ENCODE results near the gene LHPP.

Gene LHPP

DNA sequence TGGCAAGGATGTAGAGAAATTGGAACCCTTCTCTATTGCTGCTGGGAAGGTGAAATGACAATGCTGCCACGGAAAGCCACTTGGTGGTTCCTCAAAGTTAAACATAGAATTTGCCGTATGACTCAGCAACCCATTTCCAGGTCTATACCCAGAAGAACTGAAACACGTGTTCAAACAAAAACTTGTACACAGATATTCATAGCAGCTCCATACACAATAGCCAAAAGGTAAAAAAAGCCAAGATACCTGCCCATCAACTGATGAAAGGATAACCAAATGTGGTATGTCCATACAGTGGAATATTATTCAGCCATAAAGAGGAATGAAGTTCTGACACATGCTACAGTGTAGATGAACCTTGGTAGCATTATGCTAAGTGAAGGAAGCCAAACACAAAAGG, 39.1 kb downstream of the LHPP start:
- DNase-seq: peak; percentile 5

DNA sequence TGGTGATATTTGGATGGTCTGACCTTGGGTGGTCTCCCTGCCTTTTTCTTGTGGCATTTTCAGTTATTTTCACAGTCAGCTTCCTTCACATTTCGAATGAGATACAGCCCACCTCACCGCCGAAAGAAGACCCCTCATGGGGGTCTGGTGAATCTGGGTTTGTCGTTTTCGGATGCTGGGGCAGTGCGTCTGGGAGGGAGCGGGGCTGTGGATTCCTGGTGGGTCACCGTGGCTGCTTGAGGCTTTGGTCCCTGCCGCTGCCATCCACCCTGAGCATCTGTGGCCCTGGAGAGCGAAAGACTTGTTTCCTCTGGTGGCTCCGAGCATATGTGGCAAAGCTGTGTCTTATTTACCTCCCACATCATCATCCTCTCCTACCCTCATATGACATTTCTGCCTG, 43.1 kb downstream of the LHPP start:
- no peak for DNase-seq

DNA sequence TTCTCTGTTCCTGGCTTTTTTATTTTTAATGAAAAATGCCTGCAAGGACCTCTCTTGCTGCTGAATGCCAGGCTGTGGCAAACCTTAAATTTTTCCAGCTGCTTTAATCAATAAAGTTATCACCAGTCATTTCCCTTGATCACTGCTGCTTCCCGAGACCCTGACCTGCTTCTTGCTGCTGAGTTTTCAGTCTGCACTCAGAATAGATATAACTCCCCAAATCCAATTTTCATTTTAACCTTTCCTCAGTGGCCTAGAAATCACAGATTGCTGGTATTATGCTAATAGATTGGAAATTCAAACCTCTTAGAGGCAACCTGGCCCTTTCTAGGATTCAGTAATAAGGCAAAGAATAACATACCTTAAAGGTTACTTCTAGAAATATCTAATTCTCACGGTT, 43.7 kb downstream of the LHPP start:
- no peak for DNase-seq

DNA sequence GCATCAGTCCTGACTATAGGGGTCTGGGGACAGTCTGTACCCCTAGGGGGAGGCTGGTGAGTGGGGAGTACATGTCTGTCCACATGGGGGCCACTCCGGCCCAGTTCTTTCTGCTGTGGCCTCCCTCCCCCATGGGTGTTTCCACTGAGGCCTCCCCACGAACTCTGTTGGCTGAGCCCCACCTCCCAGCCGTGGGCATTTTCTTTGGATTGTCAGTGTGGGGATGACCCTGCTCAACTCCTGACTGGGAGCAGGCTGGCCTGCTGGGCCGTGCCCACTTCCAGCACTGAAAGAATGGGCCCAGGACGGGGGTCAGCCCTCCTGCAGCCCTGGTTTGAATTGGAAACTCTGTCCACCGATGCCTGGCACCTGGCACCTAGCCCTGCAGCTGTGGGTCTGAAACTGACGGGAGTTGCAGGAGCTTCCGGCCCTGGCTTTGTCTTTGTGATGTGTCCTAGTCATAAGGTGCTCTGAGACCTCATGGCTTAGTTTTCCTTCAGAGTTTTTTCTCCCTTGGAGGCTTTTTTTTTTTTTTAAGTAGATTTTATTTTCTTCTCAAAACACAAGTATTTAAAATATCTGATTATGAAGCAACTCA, 46.5 kb downstream of the LHPP start:
- DNase-seq: no peak

DNA sequence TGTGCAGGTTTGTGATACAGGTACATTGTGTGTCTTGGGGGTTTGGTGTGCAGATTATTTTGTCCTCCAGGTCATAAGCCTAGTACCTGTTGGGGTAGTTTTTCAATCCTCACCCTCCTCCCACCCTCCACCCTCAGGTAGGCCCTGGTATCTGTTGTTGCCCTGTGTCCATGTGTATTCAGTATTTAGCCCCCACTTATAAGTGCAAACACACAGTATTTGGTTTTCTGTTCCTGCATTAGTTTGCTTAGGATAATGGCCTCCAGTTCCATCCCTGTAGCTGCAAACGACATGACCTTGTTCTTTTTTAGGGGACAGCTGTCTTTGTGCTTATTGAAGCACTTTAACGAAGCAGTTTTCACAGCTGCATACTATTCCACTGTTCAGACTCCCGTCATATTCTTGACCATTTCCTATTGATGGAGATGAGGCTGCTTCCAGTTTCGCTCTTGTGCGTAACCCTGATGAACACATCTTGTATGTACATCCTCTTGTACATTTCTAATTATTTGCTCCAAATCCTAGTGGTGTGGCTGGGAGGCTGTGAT, 47.4 kb downstream of the LHPP start:
- no peak for DNase-seq

DNA sequence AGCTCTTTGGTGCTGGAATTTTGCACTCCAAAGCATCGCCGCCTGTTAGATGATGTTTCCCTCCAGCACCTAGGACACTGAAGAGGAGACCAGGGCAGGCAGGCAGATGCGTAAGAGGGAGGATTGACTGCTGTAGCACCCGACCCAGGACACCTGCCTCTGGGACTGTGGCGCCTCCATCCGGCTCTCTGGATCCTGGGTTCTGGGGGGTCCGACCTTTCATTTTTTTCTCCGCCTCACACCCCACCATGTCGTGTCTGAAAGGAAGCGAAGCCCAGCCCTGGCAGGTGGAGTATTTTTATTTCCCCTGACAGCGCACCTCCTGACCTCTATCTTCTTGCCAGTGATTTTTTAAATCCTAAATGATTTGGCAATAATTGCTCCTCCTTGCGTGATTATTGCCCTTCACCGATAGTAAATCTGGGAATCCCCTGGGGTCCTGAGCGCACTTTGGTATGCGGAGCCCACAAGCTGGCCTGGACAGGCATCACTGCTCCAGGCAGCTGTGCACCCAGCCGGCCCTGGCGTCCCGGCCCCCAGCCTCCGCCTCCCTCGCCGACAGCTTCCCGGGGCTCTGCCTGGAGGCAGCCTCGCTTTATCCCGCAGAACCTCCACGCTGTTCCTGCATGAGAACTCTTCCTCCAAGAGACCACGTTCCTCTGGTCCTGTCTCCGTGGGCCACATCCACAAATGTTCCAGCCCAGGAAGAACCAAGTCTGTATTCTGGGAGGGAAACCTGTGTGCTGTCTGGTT, 48.4 kb downstream of the LHPP start:
- no peak for DNase-seq

DNA sequence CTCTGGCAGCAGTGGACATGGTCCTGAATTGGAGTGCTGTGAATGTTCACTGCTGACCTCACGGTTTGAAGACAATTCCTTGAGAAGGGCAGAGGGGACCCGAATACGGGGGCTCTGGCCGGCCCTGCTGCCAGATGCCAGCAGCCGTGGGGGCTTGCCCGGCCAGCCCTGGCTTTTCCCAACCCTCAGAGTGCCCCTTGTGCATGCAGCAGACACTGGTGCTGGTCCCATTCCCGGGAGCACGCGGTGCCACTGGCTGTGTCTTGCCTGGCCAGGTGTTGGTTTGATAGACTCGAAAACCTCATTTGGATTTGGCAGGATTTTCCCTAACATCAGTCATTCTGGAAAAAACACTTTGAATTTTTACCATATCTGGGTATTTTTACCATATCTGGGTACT, 49.1 kb downstream of the LHPP start:
- no peak for DNase-seq

DNA sequence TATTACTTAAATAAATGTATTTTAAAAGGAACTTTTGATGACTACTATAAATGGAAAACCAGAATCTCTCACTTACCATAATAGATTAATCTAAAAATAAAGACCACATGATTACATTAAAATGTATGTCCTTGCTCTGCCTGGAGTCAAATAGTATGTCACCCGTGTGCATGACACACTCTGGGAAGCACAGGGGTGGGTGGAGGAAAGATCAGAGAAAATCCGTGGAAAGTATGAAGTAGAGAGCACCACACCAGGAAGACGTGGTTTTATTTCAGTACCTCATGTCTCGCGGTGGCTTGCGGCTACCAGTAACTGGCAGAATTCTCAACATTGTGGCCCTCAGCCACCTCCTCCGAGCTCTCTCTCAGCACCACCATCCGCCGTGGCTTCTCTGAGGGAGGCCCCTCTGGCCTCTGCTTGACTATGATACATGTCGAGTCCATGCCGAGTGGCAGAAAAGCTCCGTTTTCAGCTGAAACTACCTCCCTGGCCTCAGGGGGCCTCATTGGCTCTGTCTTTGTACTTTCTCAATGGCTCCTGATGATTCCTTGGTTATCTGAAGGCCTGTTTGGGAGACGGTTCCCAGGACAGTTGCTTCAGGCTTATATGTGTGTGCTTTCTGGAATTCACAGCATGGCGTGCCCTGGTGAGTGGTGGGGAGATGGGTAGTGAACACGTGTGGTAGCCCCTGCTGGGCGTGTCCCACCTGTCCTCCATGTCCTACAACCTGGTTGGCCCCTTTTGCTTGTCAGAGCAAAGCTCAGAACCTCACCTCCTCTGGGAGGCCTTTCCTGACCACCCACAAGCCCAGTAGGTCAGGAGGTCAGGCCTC, 49.8 kb downstream of the LHPP start:
- no peak for DNase-seq

DNA sequence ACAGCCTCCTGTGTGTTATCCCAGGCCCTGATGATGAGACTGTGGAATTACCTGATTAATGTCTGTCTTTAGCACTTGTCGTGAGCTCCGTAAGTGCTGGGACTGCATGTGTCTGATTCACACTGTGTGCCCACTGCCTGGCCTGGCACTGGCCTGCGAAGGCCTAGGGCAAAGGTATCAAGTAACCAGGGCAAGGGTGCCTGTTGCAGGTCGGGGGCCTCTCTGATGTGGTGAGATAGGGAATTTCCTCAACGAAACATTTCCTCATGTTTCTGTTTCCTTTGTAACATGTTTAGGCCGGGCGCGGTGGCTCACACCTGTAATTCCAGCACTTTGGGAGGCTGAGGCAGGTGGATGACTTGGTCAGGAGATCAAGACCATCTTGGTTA, 50.4 kb downstream of the LHPP start:
- no peak for DNase-seq

DNA sequence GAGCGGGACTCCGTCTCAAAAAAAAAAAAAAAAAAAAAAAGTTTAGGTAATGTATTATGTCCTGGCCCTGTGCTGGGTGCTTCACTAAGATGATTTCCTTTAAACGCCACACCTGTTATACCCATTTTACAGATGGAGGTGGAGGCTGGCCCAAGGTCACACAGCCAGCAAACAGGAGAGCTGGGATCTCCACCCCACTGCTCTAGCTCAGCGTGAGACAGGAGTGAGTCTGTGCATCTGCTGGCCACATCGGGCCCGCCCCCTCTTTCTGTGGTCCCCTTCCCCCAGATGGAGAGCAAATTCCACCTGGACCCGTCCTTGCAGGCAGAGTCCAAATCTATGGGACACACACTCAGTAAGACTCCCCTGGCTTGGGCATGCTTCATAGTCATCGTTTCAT, 51.0 kb downstream of the LHPP start:
- no peak for DNase-seq

DNA sequence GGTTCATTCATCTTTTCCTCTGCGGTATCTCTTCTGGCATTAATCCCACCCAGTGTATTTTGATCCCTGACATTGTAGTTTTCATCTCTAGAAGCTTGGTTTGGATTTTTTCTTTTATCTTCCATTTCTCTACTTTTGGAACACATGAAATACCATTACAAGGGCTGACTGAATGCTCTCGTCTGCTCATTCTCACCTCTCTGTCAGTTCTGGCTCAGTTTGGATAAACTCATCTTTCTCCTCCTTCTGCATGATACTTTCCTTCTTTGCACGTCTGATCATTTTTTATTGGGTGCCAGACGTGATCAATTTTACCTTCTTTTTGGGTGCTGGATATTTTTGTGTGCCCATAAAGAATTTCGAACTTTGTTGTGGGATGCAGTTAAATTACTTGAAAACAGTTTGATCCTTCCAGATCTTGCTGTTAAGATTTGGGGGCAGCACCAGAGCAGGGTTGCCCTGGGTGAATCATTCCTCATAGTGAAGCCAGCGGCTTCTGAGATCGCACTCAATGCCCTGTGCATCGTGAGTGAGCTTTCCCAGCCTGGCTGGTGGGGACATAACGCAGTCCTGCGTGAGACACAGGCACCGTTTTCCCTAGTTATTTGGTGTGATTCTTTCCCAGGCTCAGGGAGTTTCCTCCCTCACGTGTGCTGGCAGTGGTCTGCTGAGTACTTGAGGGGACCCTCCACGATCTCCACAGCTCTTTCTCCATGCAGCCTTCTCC, 53.8 kb downstream of the LHPP start:
- no peak for DNase-seq

DNA sequence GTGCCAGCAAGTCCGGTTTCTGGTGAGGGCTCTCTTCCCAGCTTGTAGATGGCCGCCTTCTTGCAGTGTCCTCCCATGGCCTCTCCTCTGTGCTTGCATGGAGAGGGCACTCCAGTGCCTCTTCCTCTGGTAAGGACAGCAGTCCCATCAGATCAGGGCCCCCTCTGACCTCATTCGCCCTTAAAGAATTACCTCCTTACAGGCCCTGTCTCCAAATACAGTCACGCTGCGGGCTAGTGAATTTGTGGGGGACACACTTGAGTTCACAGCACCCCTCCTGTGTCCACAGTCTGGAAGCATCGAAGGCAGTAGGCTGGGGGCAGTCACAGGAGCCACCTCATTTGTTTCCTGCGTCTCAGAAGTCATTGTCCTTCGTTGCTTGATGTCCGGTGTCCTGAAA, 54.6 kb downstream of the LHPP start:
- DNase-seq: no peak

DNA sequence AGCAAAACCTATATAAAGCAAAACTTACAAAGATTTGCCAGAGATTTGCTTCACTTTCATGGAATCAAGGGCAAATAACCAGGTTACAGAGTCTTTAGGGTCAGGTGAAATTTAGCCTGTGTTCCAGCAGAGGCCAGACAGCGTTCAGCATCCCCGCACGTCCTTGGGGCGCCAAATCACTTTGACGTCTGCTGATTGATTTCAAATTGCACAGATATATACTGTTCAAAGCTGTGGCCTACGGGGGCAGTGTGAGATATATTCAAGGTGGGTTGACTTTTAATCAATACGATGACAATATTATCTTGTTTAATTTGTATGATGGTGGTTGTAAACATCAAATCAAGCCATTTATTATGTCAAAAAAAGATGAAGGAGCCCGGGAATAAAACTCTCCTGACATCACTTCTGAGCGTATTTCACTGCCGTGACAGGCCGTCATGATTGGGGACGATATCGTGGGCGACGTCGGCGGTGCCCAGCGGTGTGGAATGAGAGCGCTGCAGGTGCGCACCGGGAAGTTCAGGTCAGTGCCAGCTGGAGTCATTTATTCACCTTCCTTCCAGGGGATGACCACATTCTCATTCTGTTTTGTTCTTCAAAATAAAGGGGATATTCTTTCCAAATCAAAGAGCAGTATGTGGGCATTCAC, 55.2 kb downstream of the LHPP start:
- DNase-seq: no peak

DNA sequence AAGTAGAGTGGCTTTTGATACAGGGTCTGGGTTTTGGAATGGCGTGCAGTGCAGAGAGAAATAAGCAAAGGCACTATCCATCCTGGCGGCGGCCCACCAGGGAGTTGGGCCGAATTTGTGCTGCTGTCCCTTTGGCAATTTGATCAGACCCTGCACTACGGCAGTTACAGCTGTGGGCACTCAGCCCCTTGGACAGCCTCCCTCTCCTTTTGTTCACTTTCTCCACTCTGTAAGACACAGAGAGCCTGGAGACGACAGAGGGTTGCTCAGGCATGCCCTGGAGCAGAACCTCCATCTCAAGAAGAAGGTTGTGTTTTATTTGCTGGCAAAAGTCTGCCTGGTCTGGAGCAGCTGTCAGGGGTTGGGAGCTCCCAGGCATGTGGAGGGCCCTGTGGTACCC, 55.8 kb downstream of the LHPP start:
- DNase-seq: no peak

DNA sequence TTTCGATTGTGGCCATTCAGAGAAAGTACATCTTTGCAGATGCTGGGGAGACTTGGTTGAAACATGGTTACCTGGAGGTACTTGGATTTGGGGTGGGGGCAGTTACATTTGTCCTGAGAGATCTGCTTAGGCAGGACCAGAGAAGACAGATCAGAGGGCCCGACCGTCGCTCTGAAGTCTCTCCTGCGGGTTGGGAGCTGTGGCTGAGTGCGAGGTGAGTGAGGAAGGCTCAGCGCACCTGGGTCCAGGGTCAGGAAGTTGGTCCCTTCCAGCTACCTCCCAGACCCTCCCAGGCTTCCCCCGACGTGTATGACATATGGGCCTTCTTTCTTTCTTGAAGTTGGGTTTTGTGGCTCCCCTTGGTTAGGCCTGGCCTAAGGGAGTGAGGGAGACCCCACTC, 56.3 kb downstream of the LHPP start:
- no peak for DNase-seq

DNA sequence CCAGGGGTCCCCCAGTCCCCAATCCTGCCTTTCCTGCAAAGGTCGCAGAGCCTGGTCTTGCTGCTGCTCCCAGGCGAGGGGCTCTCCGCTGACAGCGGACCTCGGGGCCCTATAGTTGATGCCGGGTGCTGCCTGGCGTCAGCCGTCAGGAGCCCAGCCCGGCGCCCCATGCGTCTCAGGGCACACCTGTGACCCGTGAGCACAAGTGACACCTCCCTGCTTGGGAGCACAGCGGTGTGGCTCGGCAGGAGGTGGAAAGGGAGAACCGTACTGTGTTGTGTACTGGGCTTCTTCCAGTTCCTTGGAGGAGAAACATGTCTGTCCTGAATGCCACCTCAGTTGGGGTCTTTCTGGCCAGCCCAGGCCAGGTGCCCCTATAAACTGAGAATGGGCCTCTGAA, 56.7 kb downstream of the LHPP start:
- DNase-seq: no peak

DNA sequence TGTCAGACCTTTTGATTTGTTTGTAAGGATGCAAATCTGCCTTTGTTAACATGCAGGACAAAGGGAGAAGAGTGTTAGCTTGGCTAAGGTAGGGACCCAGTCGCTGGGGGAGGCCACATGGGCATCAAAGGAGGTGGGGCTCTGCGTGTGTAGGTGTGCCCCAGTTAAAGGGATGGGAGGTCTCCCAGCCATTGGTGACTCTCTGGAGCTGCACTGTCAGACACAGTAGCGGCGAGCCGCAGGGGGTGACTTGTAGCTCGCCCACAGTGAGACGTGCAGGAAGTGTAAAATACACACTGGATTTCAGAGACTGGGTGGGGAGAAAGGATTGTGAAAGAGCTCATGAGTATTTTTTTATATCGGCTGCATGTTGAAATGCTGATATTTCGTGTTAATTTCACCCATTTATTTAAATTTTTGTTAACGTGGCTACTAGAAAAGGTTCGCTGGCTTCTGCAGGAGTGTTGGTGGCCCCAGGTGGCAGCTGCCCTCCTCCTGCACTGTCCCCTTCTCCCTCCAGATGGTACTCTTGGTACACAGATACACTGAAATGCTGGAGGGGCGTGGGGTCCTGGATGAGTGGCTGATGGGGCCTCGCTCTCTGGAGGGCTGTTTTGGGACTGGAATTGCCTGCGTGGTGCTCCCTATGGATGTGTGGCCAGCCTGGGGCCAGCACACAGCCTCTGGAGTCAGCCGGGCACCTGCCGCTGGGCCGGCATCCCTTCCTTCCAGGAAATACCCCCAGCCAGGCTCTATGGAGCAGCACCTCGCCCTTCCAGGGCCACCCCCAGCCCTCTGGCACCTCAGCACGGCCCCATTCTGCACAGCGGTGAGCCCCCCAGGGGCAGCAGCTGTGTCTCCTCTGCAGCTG, 59.2 kb downstream of the LHPP start:
- peak; percentile 89 for DNase-seq

DNA sequence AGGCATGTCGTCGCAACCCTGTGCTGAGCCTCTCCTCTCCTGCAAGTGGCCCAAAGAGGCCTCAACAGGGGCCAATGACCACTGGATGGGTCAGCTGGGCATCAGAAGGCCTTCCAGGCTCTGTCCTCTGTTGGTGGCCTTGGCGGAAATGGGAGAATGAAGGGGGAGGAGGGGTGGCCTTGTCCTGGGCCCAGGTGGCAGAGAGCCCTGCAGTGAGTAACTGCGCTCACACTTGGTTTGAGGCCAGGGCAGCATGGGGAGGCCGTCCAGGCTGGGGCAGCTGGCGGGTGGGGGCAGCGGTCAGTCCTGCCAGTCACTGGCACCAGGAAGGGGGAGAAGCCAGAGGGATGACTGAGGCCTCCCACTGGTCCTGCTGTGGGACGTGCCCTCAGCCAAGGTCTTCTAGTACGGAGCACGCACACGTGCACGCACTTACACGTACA, 59.8 kb downstream of the LHPP start:
- no peak for DNase-seq

DNA sequence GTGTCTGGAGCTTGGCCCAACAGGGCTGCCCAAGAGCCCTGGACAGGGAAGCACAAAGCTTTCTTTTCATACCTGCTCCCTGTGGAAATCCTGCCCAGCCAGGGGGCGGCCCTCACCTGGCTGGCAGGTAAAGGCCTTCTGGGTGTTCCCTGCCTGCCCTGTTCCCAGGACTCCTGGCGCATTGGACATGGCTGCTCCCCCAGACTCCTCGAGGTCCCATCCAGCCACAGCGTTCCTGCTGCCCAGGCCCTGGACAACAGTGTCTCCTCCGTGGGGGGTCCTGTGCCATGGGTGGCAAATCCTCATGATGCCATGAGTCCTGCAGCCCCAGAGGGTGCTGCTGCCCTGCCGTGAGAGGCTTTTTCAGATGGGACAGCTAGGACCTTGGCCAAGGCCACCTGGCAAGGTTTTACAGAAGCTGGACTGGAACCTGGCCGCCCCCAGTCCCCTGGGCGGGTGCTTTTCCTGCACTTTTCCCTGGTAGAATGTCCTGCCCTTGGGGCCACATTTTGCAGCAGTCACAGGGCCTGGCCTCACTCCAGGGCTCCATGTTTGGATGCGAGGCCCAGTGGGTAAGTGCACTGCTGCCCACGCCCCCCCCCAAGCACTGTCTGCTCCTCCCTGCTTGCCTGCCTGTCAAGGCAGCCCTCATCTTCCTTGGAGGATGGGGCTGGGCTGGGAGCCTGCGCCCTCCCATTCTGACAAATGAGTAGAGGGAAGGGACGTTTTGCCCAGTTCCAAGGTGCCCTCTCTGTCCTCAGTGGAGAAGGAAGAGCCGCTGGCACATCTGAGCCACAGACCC, 60.7 kb downstream of the LHPP start:
- no peak for DNase-seq

All from inflammatory macrophage treated with lipopolysaccharide for 4 hours (primary cell).